Smooth muscle cell (in vitro differentiated cells): Measurements from ENCODE around the gene PPP2R2D. TPM values are rescaled to one million over a fixed set of nuclear protein-coding genes. Genes with fewer than 3 reads are reported as not detected.

Experiments used
- DNase-seq: peaks from one replicate; lab custom pipeline; 2025; ENCODE audit not compliant: unreplicated experiment; lab: John Stamatoyannopoulos, UW
- H2AFZ ChIP-seq: fragments of 200-600 bp; sonication (generic); 2 replicates; pipeline ENCODE4 v1.6.0; 2016; ENCODE audit warnings: antibody characterized with exemption, low read depth, mild to moderate bottlenecking
- H3F3A ChIP-seq: fragments of 200-600 bp; sonication (generic); 2 replicates; pipeline ENCODE4 v1.6.0; 2017; ENCODE audit warnings: antibody characterized with exemption, low read depth
- H3K27ac ChIP-seq: fragments of 200-600 bp; sonication (generic); 2 replicates; pipeline ENCODE4 v1.5.1; 2016; ENCODE audit warnings: low read depth, mild to moderate bottlenecking
- H3K27me3 ChIP-seq: fragments of 200-600 bp; sonication (generic); 2 replicates; pipeline ENCODE4 v1.6.1; 2016; ENCODE audit warnings: low read depth, mild to moderate bottlenecking
- H3K36me3 ChIP-seq: fragments of 200-600 bp; sonication (generic); 2 replicates; pipeline ENCODE4 v1.5.1; 2016; ENCODE audit warnings: low read depth
- H3K4me1 ChIP-seq: fragments of 200-600 bp; sonication (generic); 2 replicates; pipeline ENCODE4 v1.5.1; 2016; ENCODE audit warnings: low read depth
- H3K4me2 ChIP-seq: fragments of 200-600 bp; sonication (generic); 2 replicates; pipeline ENCODE4 v1.6.0; 2016; ENCODE audit warnings: mild to moderate bottlenecking
- H3K4me3 ChIP-seq: fragments of 200-600 bp; sonication (generic); 2 replicates; pipeline ENCODE4 v1.5.1; 2016; ENCODE audit warnings: mild to moderate bottlenecking
- H3K79me2 ChIP-seq: fragments of 200-600 bp; sonication (generic); 2 replicates; pipeline ENCODE4 v1.6.0; 2016; ENCODE audit warnings: low read depth, mild to moderate bottlenecking
- H3K9ac ChIP-seq: fragments of 200-600 bp; sonication (generic); 2 replicates; pipeline ENCODE4 v1.6.0; 2016; ENCODE audit warnings: low read depth
- H3K9me3 ChIP-seq: fragments of 200-600 bp; sonication (generic); replicated peaks from 2 replicates; pipeline ENCODE4 v1.5.1; 2016; ENCODE audit warnings: low read depth
- H4K20me1 ChIP-seq: fragments of 200-600 bp; sonication (generic); 2 replicates; pipeline ENCODE4 v1.6.0; 2016; ENCODE audit warnings: low read depth
- CTCF ChIP-seq: fragments of 200-600 bp; sonication (generic); IDR thresholded peaks from 2 replicates; pipeline ENCODE4 v1.5.1; 2017; ENCODE audit warnings: borderline replicate concordance, mild to moderate bottlenecking, antibody characterized with exemption; ENCODE audit not compliant: insufficient read depth, poor library complexity, severe bottlenecking
- WGBS: methylation state at CpG from one replicate; pipeline ENCODE4 v1.1.7; 2016; ENCODE audit warnings: low lambda C conversion rate; 5-methylcytosine and 5-hydroxymethylcytosine counted together
- polyA plus RNA-seq: library from polyadenylated mRNA; unstranded; fragments of >200 nt; fragmentation: Nextera tagmentation; extraction: Ambion mirVana; gene quantifications from 2 replicates; pipeline ENCODE4 v1.2.1, GENCODE V29; 2016
- total RNA-seq: library from RNA; depleted of rRNA; stranded (reverse); fragments of >200 nt; gene quantifications from 2 replicates; pipeline ENCODE4 v1.2.3, GENCODE V29; 2014

Gene PPP2R2D
- total and polyA plus RNA-seq, 2 experiments from 2014 or later: 22.5 to 27.1 TPM

DNA sequence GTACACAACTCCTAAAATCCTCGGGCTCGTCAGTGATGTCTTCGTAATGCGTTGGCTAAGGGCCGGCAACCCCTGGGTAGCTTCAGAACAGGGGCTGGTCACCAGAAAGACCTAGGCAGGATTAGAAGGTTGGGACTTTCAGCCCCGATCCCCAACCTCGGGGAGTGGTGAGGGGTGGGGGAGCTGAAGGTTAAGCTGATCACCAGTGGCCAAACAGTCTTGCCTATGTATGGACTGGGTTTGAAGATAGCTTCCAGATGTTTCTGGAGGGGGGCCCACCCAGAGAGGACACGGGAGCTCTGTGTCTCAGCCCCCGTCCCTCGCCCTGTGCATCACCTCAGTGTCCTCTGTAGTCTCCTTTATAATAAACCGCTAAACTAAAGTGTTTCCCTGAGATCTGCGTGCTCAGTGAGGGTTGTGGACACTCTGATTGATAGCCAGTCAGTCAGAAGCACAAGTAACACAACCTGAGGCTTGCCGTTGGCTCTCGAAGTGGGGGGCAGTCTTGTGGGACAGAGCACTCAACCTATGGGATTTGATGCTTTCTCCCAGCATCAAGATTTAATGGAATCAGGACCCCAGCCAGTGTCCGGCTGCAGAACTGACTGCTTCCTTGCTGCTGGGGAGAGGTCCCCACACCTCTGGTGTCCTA, 10.0 kb downstream of the PPP2R2D start:
- H3F3A ChIP-seq: peaks cover 7% of the 10 kb centered on the region
- H3K79me2 ChIP-seq: peaks cover 87% of the 10 kb centered on the region
- H3K9me3 ChIP-seq: no peaks in the 10 kb centered on the region
- H3K4me2 ChIP-seq: no peak overlapping the region
- H3K27me3 ChIP-seq: no peaks in the 10 kb centered on the region
- H2AFZ ChIP-seq: no peak overlapping the region
- DNase-seq: no peak
- no peak overlapping the region for H3K4me3 ChIP-seq
- TF ChIP-seq CTCF: no peak
- 91% methylated on average over 15 of the region's 15 CpGs for WGBS
- H3K36me3 ChIP-seq: no peaks in the 10 kb centered on the region
- peaks cover 5% of the 10 kb centered on the region for H3K4me1 ChIP-seq
- peaks cover 100% of the 10 kb centered on the region for H4K20me1 ChIP-seq
- no peak overlapping the region for H3K27ac ChIP-seq
- no peak overlapping the region for H3K9ac ChIP-seq

GRCh38 chr10:131911451-131911850, 10.6 kb downstream of the PPP2R2D start:
- H3K27me3 ChIP-seq: no peaks in the 10 kb centered on the region
- H3K9me3 ChIP-seq: no peaks in the 10 kb centered on the region
- no peak overlapping the region for H3K4me3 ChIP-seq
- H3K9ac ChIP-seq: no peak overlapping the region
- H3K36me3 ChIP-seq: no peaks in the 10 kb centered on the region
- peaks cover 7% of the 10 kb centered on the region for H3F3A ChIP-seq
- 91% methylated on average over 9 of the region's 9 CpGs for WGBS
- H3K4me1 ChIP-seq: peaks cover 5% of the 10 kb centered on the region
- peaks cover 87% of the 10 kb centered on the region for H3K79me2 ChIP-seq
- no peak overlapping the region for H3K4me2 ChIP-seq
- DNase-seq: no peak
- no peak overlapping the region for H2AFZ ChIP-seq
- no peak for TF ChIP-seq CTCF
- peaks cover 100% of the 10 kb centered on the region for H4K20me1 ChIP-seq
- H3K27ac ChIP-seq: no peak overlapping the region

GRCh38 chr10:131912620-131913019, 11.8 kb downstream of the PPP2R2D start:
- H4K20me1 ChIP-seq: peaks cover 92% of the 10 kb centered on the region
- H3K4me2 ChIP-seq: no peak overlapping the region
- WGBS: 100% methylated on average over 3 of the region's 3 CpGs

More at GRCh38 chr10:131912620-131913019, 11.8 kb downstream of the PPP2R2D start:
- DNase-seq: no peak
- H3K4me1 ChIP-seq: peaks cover 4% of the 10 kb centered on the region
- H3K79me2 ChIP-seq: peaks cover 80% of the 10 kb centered on the region
- TF ChIP-seq CTCF: no peak
- peaks cover 1% of the 10 kb centered on the region for H3F3A ChIP-seq
- H3K36me3 ChIP-seq: no peaks in the 10 kb centered on the region
- no peak overlapping the region for H2AFZ ChIP-seq
- H3K27ac ChIP-seq: no peak overlapping the region
- no peaks in the 10 kb centered on the region for H3K27me3 ChIP-seq
- no peak overlapping the region for H3K9ac ChIP-seq
- no peak overlapping the region for H3K4me3 ChIP-seq
- H3K9me3 ChIP-seq: no peaks in the 10 kb centered on the region
